MCF 10A (cell line): ENCODE measurements around the gene PLCG2. TPM values are rescaled to one million over a fixed set of nuclear protein-coding genes. Genes with fewer than 3 reads are reported as not detected.

Experiments used
- BruUV-seq: library from RNA; stranded (reverse); fragments of 400-500 nt; replicated peaks from 2 replicates; lab custom pipeline; 2021; lab: Mats Ljungman, UMichigan
- CTCF ChIA-PET: fragments of 300-600 bp; sonication (Branson Sonifier 250); formaldehyde crosslinking; extraction: SDS; loops from one replicate; lab custom pipeline; 2021; ENCODE audit warnings: antibody characterized with exemption, inconsistent platforms; lab: Yijun Ruan, JAX
- POLR2A ChIA-PET: fragments of 300-600, 350-650 bp; sonication (Branson Sonifier 250); formaldehyde crosslinking; extraction: SDS; loops from one replicate; lab custom pipeline; 2020; ENCODE audit warnings: antibody characterized with exemption, inconsistent platforms; lab: Yijun Ruan, JAX
- DNase-seq: peaks from one replicate; pipeline ENCODE4 v3.0.0-alpha.2; 2018; ENCODE audit not compliant: unreplicated experiment
- H3K27ac Mint-ChIP-seq: one replicate; pipeline ENCODE4 v1.8.0; 2022; ENCODE audit warnings: mild to moderate bottlenecking, low read depth, mixed read lengths; ENCODE audit not compliant: unreplicated experiment
- H3K27me3 Mint-ChIP-seq: one replicate; pipeline ENCODE4 v1.8.0; 2022; ENCODE audit warnings: mixed read lengths; ENCODE audit not compliant: insufficient read depth, unreplicated experiment
- H3K36me3 Mint-ChIP-seq: one replicate; pipeline ENCODE4 v1.8.0; 2022; ENCODE audit warnings: mild to moderate bottlenecking, moderate library complexity, mixed read lengths; ENCODE audit not compliant: insufficient read depth, unreplicated experiment
- H3K4me1 Mint-ChIP-seq: one replicate; pipeline ENCODE4 v1.8.0; 2022; ENCODE audit warnings: mixed read lengths; ENCODE audit not compliant: insufficient read depth, unreplicated experiment
- H3K4me3 Mint-ChIP-seq: one replicate; pipeline ENCODE4 v1.8.0; 2022; ENCODE audit warnings: mild to moderate bottlenecking, moderate library complexity, mixed read lengths; ENCODE audit not compliant: unreplicated experiment
- H3K9me3 Mint-ChIP-seq: one replicate; pipeline ENCODE4 v1.8.0; 2022; ENCODE audit warnings: mixed read lengths; ENCODE audit not compliant: unreplicated experiment
- CTCF ChIP-seq: fragments of 200-600 bp; IDR thresholded peaks from one replicate; pipeline ENCODE4 v1.8.0; 2022; ENCODE audit warnings: antibody characterized with exemption, mild to moderate bottlenecking; ENCODE audit not compliant: unreplicated experiment
- intact Hi-C: fragments of 100-400 bp; cut with micrococcal nuclease; formaldehyde crosslinking; loops from 2 replicates; pipeline ENCODE4 v1.14.1; 2022
- total RNA-seq: library from RNA; stranded (reverse); gene quantifications from 2 replicates; pipeline ENCODE4 v1.2.3, GENCODE V29; 2022

PLCG2 gene
- total RNA-seq, 1 experiment from 2014 or later, result 5.2 TPM

- Mint-ChIP-seq H3K4me1 (peaks cover 25% of the 10 kb centered on the region), H3K27ac (peak overlapping the region; percentile 31), H3K9me3 (no peaks in the 10 kb centered on the region), H3K4me3 (no peak overlapping the region), H3K36me3 (peaks cover 16% of the 10 kb centered on the region), H3K27me3 (no peaks in the 10 kb centered on the region)
- peak; percentile 44 for TF ChIP-seq CTCF
- ChIA-PET POLR2A (interaction anchor here (1.1 to 2.3 kb wide), 5 partner anchors 11 to 173 kb away, joined by 3 to 10 read pairs (median 4); partner anchors contain the start of genes MPHOSPH6 and SDR42E1), CTCF (interaction anchor here (0.5 to 3.2 kb wide), 20 partner anchors 10 to 655 kb away, joined by 3 to 31 read pairs (median 4); partner anchors contain the start of gene SDR42E1)
- DNase-seq, result peak; percentile 84
- intact Hi-C loops, result loop anchor here (1.0 to 2.0 kb wide), 2 partner anchors 56 to 107 kb away; no protein-coding TSS in a partner anchor
- BruUV-seq, result no TSS peak
Observed at GRCh38 chr16:81996664-81997509, 217.8 kb downstream of the PLCG2 start.

GRCh38 chr16:81997738-81998137 is 218.6 kb downstream of the PLCG2 start:
- no TSS peak for BruUV-seq
- DNase-seq, result peak; percentile 64
- H3K4me3 Mint-ChIP-seq, result no peak overlapping the region
- no peak for TF ChIP-seq CTCF
- H3K9me3 Mint-ChIP-seq, result no peaks in the 10 kb centered on the region
- H3K27me3 Mint-ChIP-seq, result no peaks in the 10 kb centered on the region
- H3K36me3 Mint-ChIP-seq, result peaks cover 16% of the 10 kb centered on the region
- CTCF ChIA-PET, result interaction anchor here (0.5 to 3.2 kb wide), 17 partner anchors 9 to 1454 kb away, joined by 3 to 31 read pairs (median 5); no protein-coding TSS in a partner anchor
- H3K27ac Mint-ChIP-seq, result no peak overlapping the region
- peaks cover 25% of the 10 kb centered on the region for H3K4me1 Mint-ChIP-seq
- intact Hi-C loops, result loop anchor here (1.0 to 2.0 kb wide), 2 partner anchors 57 to 107 kb away; no protein-coding TSS in a partner anchor
- POLR2A ChIA-PET, result interaction anchor here (0.5 to 2.3 kb wide), 6 partner anchors 12 to 172 kb away, joined by 3 to 10 read pairs (median 4); partner anchors contain the start of genes MPHOSPH6 and SDR42E1

GRCh38 chr16:82002831-82003230 is 223.7 kb downstream of the PLCG2 start:
- intact Hi-C loops, result no loop called here
- BruUV-seq, result no TSS peak
- Mint-ChIP-seq H3K27ac (no peak overlapping the region), H3K4me3 (no peak overlapping the region), H3K9me3 (peaks cover 2% of the 10 kb centered on the region), H3K36me3 (peaks cover 23% of the 10 kb centered on the region), H3K4me1 (peaks cover 3% of the 10 kb centered on the region), H3K27me3 (no peaks in the 10 kb centered on the region)
- POLR2A ChIA-PET, result interaction anchor here (0.7 kb wide), 1 partner anchor 10 kb away, joined by 4 read pairs; no protein-coding TSS in a partner anchor
- TF ChIP-seq CTCF, result no peak
- no peak for DNase-seq
- CTCF ChIA-PET, result interaction anchor here (1.1 kb wide), 1 partner anchor 8 kb away, joined by 4 read pairs; no protein-coding TSS in a partner anchor

- Mint-ChIP-seq H3K4me3 (no peak overlapping the region), H3K36me3 (peaks cover 14% of the 10 kb centered on the region), H3K9me3 (peaks cover 7% of the 10 kb centered on the region), H3K27me3 (no peaks in the 10 kb centered on the region), H3K27ac (no peak overlapping the region), H3K4me1 (peaks cover 3% of the 10 kb centered on the region)
- CTCF ChIA-PET, result interaction anchor here (1.1 kb wide), 1 partner anchor 35 kb away, joined by 3 read pairs; no protein-coding TSS in a partner anchor
- TF ChIP-seq CTCF, result no peak
- DNase-seq, result no peak
- intact Hi-C loops, result no loop called here
- POLR2A ChIA-PET, result no interaction called here
- BruUV-seq, result no TSS peak
Observed at GRCh38 chr16:82004601-82005000, 225.5 kb downstream of the PLCG2 start.
